Choroid plexus epithelial cell (primary cell): ENCODE results near the gene STIL.

ENCODE experiments used
- DNase-seq: peaks from one replicate; pipeline ENCODE4 v3.0.0-alpha.2; 2010; ENCODE audit warnings: low read depth
- H3K4me3 ChIP-seq: 2 replicates; pipeline ENCODE4 v1.5.1; 2011; ENCODE audit warnings: low read depth, mild to moderate bottlenecking, control low read depth, low read length, moderate library complexity
- CTCF ChIP-seq: conservative IDR thresholded peaks from 2 replicates; pipeline ENCODE4 v1.5.1; 2011; ENCODE audit warnings: low read depth, mild to moderate bottlenecking, control low read depth, inconsistent platforms, low read length, moderate library complexity

STIL gene

GRCh38 chr1:47249755-47250154 lies 64.2 kb downstream of the STIL start:
- no peak for DNase-seq
- no peak for TF ChIP-seq CTCF

GRCh38 chr1:47244339-47244862 lies 69.5 kb downstream of the STIL start:
- no peak for DNase-seq
- no peak for TF ChIP-seq CTCF
- H3K4me3 ChIP-seq = no peak overlapping the region

More at GRCh38 chr1:47249755-47250154, 64.2 kb downstream of the STIL start:
- no peak overlapping the region for H3K4me3 ChIP-seq

GRCh38 chr1:47243910-47244309 lies 70.0 kb downstream of the STIL start:
- H3K4me3 ChIP-seq = no peak overlapping the region
- DNase-seq = no peak
- TF ChIP-seq CTCF = no peak

DNA sequence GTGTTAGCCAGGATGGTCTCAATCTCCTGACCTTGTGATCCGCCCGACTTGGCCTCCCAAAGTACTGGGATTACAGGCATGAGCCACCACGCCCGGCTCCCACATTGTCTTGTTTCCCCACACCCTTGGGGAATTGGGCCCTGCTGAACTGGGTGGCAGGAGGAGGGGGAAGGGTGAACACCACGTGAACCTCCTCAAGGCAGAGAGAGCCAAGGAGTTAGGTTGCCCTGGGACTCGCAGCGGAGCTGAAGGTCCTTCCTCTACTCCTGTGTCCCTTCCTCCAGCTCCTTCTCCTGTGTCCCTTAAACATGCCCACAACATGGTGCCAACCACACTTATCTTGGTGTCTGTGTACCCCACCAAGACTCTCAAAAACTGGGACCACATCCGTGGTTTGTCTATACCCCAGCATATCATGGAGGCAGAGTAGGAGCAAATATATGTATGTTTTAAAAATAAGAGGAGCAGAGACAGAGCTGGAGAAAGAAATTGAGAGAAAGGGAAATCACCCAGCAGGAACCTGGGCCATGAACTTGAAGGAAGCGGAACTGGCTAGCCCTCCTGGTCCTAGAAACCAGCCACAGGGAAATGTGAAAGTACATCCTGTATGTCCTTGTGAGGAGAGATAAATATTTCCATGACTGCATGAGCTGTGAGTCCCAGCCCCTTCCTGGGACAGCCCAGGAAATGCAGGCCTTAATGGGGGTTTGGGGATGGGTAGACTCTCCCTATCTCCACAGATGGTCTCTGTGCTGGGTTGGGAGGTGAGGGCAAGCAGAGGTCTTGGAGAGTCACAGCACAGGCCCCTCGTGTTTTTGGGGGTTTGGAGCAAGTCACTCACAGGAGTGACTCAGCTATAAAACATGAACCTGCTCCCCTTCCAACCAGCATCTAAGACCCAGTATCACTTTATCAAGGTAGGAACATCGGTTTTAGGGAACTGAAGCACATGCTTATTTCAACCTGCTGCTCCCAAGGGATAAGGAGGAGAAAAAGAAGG lies 72.5 kb downstream of the STIL start:
- H3K4me3 ChIP-seq = no peak overlapping the region
- peak; percentile 14 for DNase-seq
- TF ChIP-seq CTCF = no peak

DNA sequence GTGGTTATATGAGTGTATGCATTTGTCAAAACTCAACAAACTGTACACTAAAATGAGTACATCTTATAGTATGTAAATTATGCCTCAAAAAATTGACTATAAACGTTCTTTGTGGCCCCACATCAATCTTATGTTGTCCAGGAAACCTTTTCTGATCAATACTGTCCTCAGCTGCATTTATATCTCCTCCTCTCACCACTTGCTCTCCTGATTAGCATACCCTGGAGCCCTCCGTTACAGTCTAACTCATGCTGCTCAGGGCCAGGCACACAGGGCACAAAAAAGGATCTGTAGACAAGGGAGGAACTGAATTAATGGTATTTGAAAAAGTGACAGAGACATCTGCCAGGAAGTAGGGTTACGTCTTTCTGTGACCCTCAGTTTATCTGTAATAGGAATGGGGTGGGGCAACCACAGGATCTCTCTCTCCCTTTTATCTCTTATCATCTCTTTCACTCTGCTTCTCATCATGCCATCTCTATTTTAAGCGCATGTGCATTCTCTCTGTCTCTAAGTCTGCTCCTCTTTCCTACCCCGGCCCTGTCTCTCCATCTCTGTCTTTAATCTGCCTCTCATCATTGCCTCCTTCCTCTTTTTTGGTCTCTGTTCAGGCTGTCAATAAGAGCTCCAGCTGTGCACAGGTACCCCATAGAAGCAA lies 74.9 kb downstream of the STIL start:
- no peak for TF ChIP-seq CTCF
- H3K4me3 ChIP-seq = no peak overlapping the region
- no peak for DNase-seq

DNA sequence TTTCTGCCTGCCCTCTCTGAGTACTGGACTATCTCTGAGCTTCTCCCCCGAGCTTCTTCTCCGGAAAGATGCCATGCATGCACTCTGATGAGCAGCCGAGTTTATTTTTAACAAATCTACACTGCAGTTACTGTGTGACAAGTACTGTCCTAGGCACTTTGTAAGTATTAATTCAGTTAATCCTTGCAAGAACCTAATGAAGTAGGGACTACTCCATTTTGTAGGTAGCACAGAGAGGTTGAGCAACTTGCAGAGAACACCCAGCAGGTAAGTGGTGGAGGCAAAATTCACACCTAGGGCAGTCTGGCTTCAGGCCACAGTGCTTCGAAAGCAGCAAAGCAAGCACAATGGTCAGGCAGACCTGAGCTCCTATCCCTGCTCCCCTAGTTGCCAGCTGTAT lies 78.1 kb downstream of the STIL start:
- H3K4me3 ChIP-seq = no peak overlapping the region
- no peak for DNase-seq
- TF ChIP-seq CTCF = no peak
